ENCODE results near the gene HDAC7. TPM values are rescaled to one million over a fixed set of nuclear protein-coding genes. Genes with fewer than 3 reads are reported as not detected.

HDAC7 gene
- total and polyA plus RNA-seq, 2 experiments from 2014 or later, result 41.3 to 60.1 TPM

DNA sequence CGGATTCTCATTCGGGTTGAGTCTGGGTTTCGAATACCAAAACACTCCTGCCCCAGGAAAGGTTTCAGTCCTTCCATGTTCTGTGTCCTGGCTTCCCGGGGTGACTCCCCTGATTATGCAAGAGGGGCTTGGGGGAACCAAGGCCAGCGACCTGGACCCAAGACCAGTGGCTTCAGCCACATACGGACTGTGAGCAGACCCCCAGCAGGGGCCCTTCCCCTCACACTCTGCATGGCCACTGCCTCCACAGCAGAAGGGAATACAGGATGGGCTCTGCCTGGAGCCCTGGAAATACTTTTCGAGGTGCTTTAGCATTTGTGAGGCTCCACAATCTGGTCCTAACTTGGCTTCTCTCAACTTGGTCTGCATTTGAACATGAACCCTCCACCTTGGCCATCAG is 19.1 kb downstream of the HDAC7 start:
- H4K20me1 ChIP-seq (replicated peaks; ENCODE audit: insufficient read depth), result peaks cover 13% of the 10 kb centered on the region
- H3K27me3 Mint-ChIP-seq (ENCODE audit: insufficient read depth, low read depth, poor library complexity), result peaks cover 11% of the 10 kb centered on the region
- no peak overlapping the region for H2AFZ ChIP-seq
- no peaks in the 10 kb centered on the region for H3F3A ChIP-seq (replicated peaks; ENCODE audit: low read depth)
- ATAC-seq (no peak), DNase-seq (ENCODE audit: low spot score) (no peak)
- no peaks in the 10 kb centered on the region for H3K36me3 ChIP-seq (ENCODE audit: insufficient read depth)
- no peaks in the 10 kb centered on the region for H3K27me3 ChIP-seq (ENCODE audit: insufficient read depth)
- H3K4me3 ChIP-seq, result no peak overlapping the region
- H3K27ac Mint-ChIP-seq, result no peak overlapping the region
- H3K9me2 ChIP-seq (ENCODE audit: insufficient read depth), result no peaks in the 10 kb centered on the region
- H3K4me1 Mint-ChIP-seq, result peaks cover 64% of the 10 kb centered on the region
- no peak overlapping the region for H3K4me2 ChIP-seq
- H3K27ac ChIP-seq (ENCODE audit: low read depth), result no peak overlapping the region
- H3K79me2 ChIP-seq (replicated peaks; ENCODE audit: insufficient read depth), result peaks cover 50% of the 10 kb centered on the region
- TF ChIP-seq POLR2AphosphoS5 (IDR thresholded peaks at IDR 0.05; ENCODE audit: low read depth), result no peak
- no peak for TF ChIP-seq EZH2 (IDR thresholded peaks at IDR 0.05; ENCODE audit: low read depth, unreplicated experiment)
- no peak for TF ChIP-seq JUNB (IDR thresholded peaks at IDR 0.05; ENCODE audit: unreplicated experiment)
- TF ChIP-seq ZNF114 (CRISPR knock-in tag; IDR thresholded peaks at IDR 0.05), result no peak
- no peak for TF ChIP-seq ZNF331 (CRISPR knock-in tag; IDR thresholded peaks at IDR 0.05; ENCODE audit: low read depth)
- no peak for TF ChIP-seq ZNF462 (CRISPR knock-in tag; IDR thresholded peaks at IDR 0.05)
- no peak for TF ChIP-seq STAT1 (IDR thresholded peaks at IDR 0.05; ENCODE audit: unreplicated experiment)
- no peak for TF ChIP-seq REST (IDR thresholded peaks at IDR 0.05; ENCODE audit: unreplicated experiment)
- TF ChIP-seq ETS1 (IDR thresholded peaks at IDR 0.05), result no peak
- TF ChIP-seq NANOG (IDR thresholded peaks at IDR 0.05; ENCODE audit: borderline replicate concordance), result no peak
- TF ChIP-seq, protein P1, sequence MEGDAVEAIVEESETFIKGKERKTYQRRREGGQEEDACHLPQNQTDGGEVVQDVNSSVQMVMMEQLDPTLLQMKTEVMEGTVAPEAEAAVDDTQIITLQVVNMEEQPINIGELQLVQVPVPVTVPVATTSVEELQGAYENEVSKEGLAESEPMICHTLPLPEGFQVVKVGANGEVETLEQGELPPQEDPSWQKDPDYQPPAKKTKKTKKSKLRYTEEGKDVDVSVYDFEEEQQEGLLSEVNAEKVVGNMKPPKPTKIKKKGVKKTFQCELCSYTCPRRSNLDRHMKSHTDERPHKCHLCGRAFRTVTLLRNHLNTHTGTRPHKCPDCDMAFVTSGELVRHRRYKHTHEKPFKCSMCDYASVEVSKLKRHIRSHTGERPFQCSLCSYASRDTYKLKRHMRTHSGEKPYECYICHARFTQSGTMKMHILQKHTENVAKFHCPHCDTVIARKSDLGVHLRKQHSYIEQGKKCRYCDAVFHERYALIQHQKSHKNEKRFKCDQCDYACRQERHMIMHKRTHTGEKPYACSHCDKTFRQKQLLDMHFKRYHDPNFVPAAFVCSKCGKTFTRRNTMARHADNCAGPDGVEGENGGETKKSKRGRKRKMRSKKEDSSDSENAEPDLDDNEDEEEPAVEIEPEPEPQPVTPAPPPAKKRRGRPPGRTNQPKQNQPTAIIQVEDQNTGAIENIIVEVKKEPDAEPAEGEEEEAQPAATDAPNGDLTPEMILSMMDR (conservative IDR thresholded peaks at IDR 0.05; ENCODE audit: low read depth in 2 of 2), result no peak
- no peak for TF ChIP-seq EZH2phosphoT487 (IDR thresholded peaks at IDR 0.05; ENCODE audit: unreplicated experiment)
- peaks cover 3% of the 10 kb centered on the region for H3K4me1 ChIP-seq (ENCODE audit: insufficient read depth)
- peaks cover 2% of the 10 kb centered on the region; the same call in 2 of the 3 replicates for H3K9me3 Mint-ChIP-seq
- H3K4me3 Mint-ChIP-seq, result no peak overlapping the region; the same call in 2 of the 3 replicates
- peaks cover 28% of the 10 kb centered on the region for H3K36me3 Mint-ChIP-seq (ENCODE audit: low read depth)

Data from GM23338 (cell line).